MM.1S (cell line): ENCODE results near the gene CXorf58.

Source experiments
- CTCF ChIP-seq: fragments of 300-600 bp; sonication (generic); IDR thresholded peaks from 2 replicates; pipeline ENCODE4 v1.5.1; 2016; ENCODE audit warnings: antibody characterized with exemption, low read length, mixed read lengths
- EZH2 ChIP-seq: fragments of 300-600 bp; sonication (generic); optimal IDR thresholded peaks from 2 replicates; pipeline ENCODE3; 2017; ENCODE audit warnings: low read depth, mild to moderate bottlenecking, antibody characterized with exemption, low read length, mixed read lengths
- EZH2phosphoT487 ChIP-seq: fragments of 300-600 bp; sonication (generic); IDR thresholded peaks from 2 replicates; pipeline ENCODE4 v1.6.1; 2018; ENCODE audit warnings: antibody characterized with exemption, low read length

DNA sequence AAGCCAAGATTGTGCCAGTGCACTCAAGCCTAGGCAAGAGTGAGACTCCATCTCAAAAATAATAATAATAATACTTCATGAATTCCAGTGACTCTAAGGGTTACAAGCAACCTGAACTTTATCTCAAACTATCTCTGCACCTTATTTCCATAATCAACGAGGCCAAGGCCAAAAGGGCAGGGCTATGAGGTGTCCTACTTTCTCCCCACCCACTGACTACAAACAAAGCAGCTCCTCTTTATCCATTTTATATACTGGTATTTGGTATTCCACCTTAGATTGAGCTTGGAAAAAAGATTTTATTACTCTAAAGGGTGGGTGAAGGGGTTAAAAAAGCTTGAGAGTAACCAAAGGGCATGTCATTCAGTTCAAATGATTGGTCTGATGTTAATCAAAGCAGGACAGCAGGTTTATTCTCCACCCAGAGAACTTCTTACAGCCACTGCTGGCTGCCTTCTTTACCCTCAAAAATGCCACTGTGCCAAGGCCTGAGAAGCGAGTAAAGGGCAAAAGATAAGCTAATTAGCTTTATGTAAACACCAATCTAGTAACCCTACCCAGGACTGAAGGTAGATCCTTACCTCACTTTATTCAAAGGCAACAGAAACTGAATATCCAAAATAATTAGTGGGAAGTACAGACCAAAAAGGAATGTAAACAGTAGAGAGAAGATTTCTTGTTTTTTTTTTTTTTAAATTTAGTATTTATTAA is 28.3 kb upstream of the CXorf58 start:
- TF ChIP-seq CTCF = no peak
- TF ChIP-seq EZH2phosphoT487 = no peak
- no peak for TF ChIP-seq EZH2
